CD14-positive monocyte (primary cell): ENCODE measurements around the gene AGPAT3. TPM values are rescaled to one million over a fixed set of nuclear protein-coding genes. Genes with fewer than 3 reads are reported as not detected.

Source experiments
- DNase-seq, 3 donors: peaks; one replicate each; pipeline ENCODE4 v3.0.0-alpha.2; 2011 to 2022
- H2AFZ ChIP-seq: 2 replicates; pipeline ENCODE4 v1.6.0; 2012; ENCODE audit warnings: mild to moderate bottlenecking, low read depth, low read length, inconsistent platforms; ENCODE audit not compliant: insufficient read depth, poor library complexity, severe bottlenecking
- H3K27ac ChIP-seq, 2 donors: 1 replicate in 1 of 2; 2 replicates in 1 of 2; pipeline ENCODE4 v1.5.1; 2012 to 2013; ENCODE audit warnings: low read length in 2 of 2, control low read depth in 1 of 2, inconsistent platforms in 1 of 2, low read depth in 1 of 2, mild to moderate bottlenecking in 1 of 2
- H3K27me3 ChIP-seq, 2 donors: one replicate each; pipeline versions ENCODE4 v1.6.0 to v1.6.1; 2011 to 2013; ENCODE audit warnings: low read length in 2 of 2; ENCODE audit not compliant: control insufficient read depth in 2 of 2, insufficient read depth in 2 of 2
- H3K36me3 ChIP-seq, 2 donors: replicated peaks in 1 of 2; 1 replicate in 1 of 2; 2 replicates in 1 of 2; pipeline versions ENCODE4 v1.5.1 to v1.6.1; 2012 to 2013; ENCODE audit warnings: low read length in 2 of 2, control low read depth in 1 of 2, inconsistent platforms in 1 of 2, mild to moderate bottlenecking in 1 of 2; ENCODE audit not compliant: insufficient read depth in 2 of 2, control insufficient read depth in 1 of 2
- H3K4me1 ChIP-seq, 2 donors: 1 replicate in 1 of 2; 2 replicates in 1 of 2; pipeline versions ENCODE4 v1.5.1 to v1.6.1; 2012 to 2013; ENCODE audit warnings: low read length in 2 of 2, control low read depth in 1 of 2, inconsistent platforms in 1 of 2, mild to moderate bottlenecking in 1 of 2, moderate library complexity in 1 of 2; ENCODE audit not compliant: insufficient read depth in 2 of 2, control insufficient read depth in 1 of 2
- H3K4me2 ChIP-seq: replicated peaks from 2 replicates; pipeline ENCODE3; 2012; ENCODE audit warnings: low read length, moderate library complexity, mild to moderate bottlenecking; ENCODE audit not compliant: poor library complexity, severe bottlenecking; ENCODE audit errors: extremely low read depth
- H3K4me3 ChIP-seq, 3 experiments: fragments of 200-600 bp in 1 of 3; sonication (generic) in 1 of 3; replicated peaks in 1 of 3; 1 replicate in 2 of 3; 2 replicates in 1 of 3; pipeline ENCODE4 v1.5.1; 2011 to 2013; ENCODE audit warnings: low read length in 3 of 3, mild to moderate bottlenecking in 3 of 3, control low read depth in 2 of 3, low read depth in 2 of 3, inconsistent platforms in 1 of 3, moderate library complexity in 1 of 3
- H3K79me2 ChIP-seq: 2 replicates; pipeline ENCODE4 v1.6.0; 2012; ENCODE audit warnings: mild to moderate bottlenecking, control low read depth, inconsistent platforms, low read length, moderate library complexity; ENCODE audit not compliant: insufficient read depth
- H3K9ac ChIP-seq: 2 replicates; pipeline ENCODE4 v1.6.0; 2017; ENCODE audit warnings: low read length, mild to moderate bottlenecking; ENCODE audit not compliant: insufficient read depth, poor library complexity, severe bottlenecking
- H3K9me3 ChIP-seq, 2 donors: replicated peaks in 1 of 2; 1 replicate in 1 of 2; 2 replicates in 1 of 2; pipeline versions ENCODE4 v1.5.1 to v1.6.1; 2012 to 2013; ENCODE audit warnings: low read length in 2 of 2, control low read depth in 1 of 2; ENCODE audit not compliant: control insufficient read depth in 1 of 2, insufficient read depth in 1 of 2
- H4K20me1 ChIP-seq: 2 replicates; pipeline ENCODE4 v1.6.0; 2012; ENCODE audit warnings: mild to moderate bottlenecking, low read length, control low read depth, moderate library complexity; ENCODE audit not compliant: insufficient read depth
- H3K27ac Mint-ChIP-seq, 7 donors: one replicate each; pipeline ENCODE4 v1.8.0; 2020; ENCODE audit warnings: mild to moderate bottlenecking in 7 of 7, mixed read lengths in 7 of 7, moderate library complexity in 6 of 7, inconsistent platforms in 2 of 7
- H3K27me3 Mint-ChIP-seq, 3 donors: one replicate each; pipeline ENCODE4 v1.8.0; 2021 to 2022; ENCODE audit warnings: low read depth in 3 of 3, mild to moderate bottlenecking in 3 of 3, mixed read lengths in 3 of 3, moderate library complexity in 3 of 3, inconsistent platforms in 1 of 3
- H3K36me3 Mint-ChIP-seq, 2 donors: one replicate each; pipeline ENCODE4 v1.8.0; 2020; ENCODE audit warnings: mixed read lengths in 2 of 2, inconsistent platforms in 1 of 2, mild to moderate bottlenecking in 1 of 2
- H3K4me1 Mint-ChIP-seq: one replicate; pipeline ENCODE4 v1.8.0; 2020; ENCODE audit warnings: mild to moderate bottlenecking, mixed read lengths
- H3K4me3 Mint-ChIP-seq, 2 donors: one replicate each; pipeline ENCODE4 v1.8.0; 2020; ENCODE audit warnings: mild to moderate bottlenecking in 2 of 2, mixed read lengths in 2 of 2, moderate library complexity in 1 of 2
- H3K9me3 Mint-ChIP-seq, 7 donors: one replicate each; pipeline ENCODE4 v1.8.0; 2020 to 2022; ENCODE audit warnings: mixed read lengths in 7 of 7, mild to moderate bottlenecking in 6 of 7, moderate library complexity in 6 of 7, inconsistent platforms in 2 of 7
- CTCF ChIP-seq: fragments of 200-600 bp; IDR thresholded peaks from one replicate; pipeline ENCODE4 v1.8.0; 2022; ENCODE audit warnings: antibody characterized with exemption, mild to moderate bottlenecking
- WGBS: methylation state at CpG from one replicate; pipeline ENCODE4 v1.1.5; 2013; ENCODE audit warnings: missing lambda C conversion rate; ENCODE audit not compliant: insufficient coverage; 5-methylcytosine and 5-hydroxymethylcytosine counted together
- intact Hi-C, 2 donors: fragments of 100-400 bp; cut with micrococcal nuclease; formaldehyde crosslinking; loops; one replicate each; pipeline versions ENCODE4 v1.15.0 to v1.15.1; 2023
- polyA plus RNA-seq, 3 donors: library from polyadenylated mRNA; depleted of rRNA in 1 of 3; unstranded in 2 of 3; stranded (reverse) in 1 of 3; fragments of 300-500 nt in 2 of 3; fragments of >200 nt in 1 of 3; fragmentation: Illumina TruSeq in 2 of 3; gene quantifications; 1 replicate in 2 of 3; 2 replicates in 1 of 3; pipeline ENCODE4 v1.2.3, GENCODE V29; 2012 to 2021

The AGPAT3 gene
- polyA plus RNA-seq, 3 donors, result 24.9 to 49.3 (median 26.2) TPM

- Histone ChIP-seq H3K36me3 (peaks cover 34 to 68% of the 10 kb centered on the region in 2 donors), H3K4me3 (no peak overlapping the region), H3K9ac (no peak overlapping the region), H2AFZ (no peak overlapping the region), H3K4me1 (peaks cover 14 to 15% of the 10 kb centered on the region in 2 donors), H3K79me2 (peaks cover 99% of the 10 kb centered on the region), H4K20me1 (peaks cover 100% of the 10 kb centered on the region), H3K27me3 (no peaks in the 10 kb centered on the region), H3K27ac (no peak overlapping the region), H3K4me2 (no peak overlapping the region), H3K9me3 (no peaks in the 10 kb centered on the region)
- peaks cover 0 to 1% (median 0%) of the 10 kb centered on the region in 7 donors for H3K9me3 Mint-ChIP-seq
- H3K27me3 Mint-ChIP-seq, result peaks cover 0 to 5% (median 0%) of the 10 kb centered on the region in 3 donors
- TF ChIP-seq CTCF, result no peak
- intact Hi-C loops, result no loop called here
- no peak for DNase-seq
- peaks cover 36% of the 10 kb centered on the region for H3K4me1 Mint-ChIP-seq
- 90% methylated on average over 11 of the region's 14 CpGs for WGBS
- no peak overlapping the region for H3K4me3 Mint-ChIP-seq
- peaks cover 35 to 66% of the 10 kb centered on the region in 2 donors for H3K36me3 Mint-ChIP-seq
- no peak overlapping the region for H3K27ac Mint-ChIP-seq
Observed at GRCh38 chr21:43880111-43880985, 15.3 kb downstream of the AGPAT3 start.

GRCh38 chr21:43881283-43881682, 16.3 kb downstream of the AGPAT3 start:
- intact Hi-C loops, result no loop called here
- WGBS, result 75% methylated on average over 2 of the region's 6 CpGs
- no peak overlapping the region for H3K9ac ChIP-seq
- peaks cover 100% of the 10 kb centered on the region for H4K20me1 ChIP-seq
- no peak for TF ChIP-seq CTCF
- DNase-seq, result no peak
- no peaks in the 10 kb centered on the region for H3K9me3 ChIP-seq
- H2AFZ ChIP-seq, result no peak overlapping the region
- no peak overlapping the region for H3K4me3 ChIP-seq
- Mint-ChIP-seq H3K27ac (peak overlapping the region in 1 of 7 donors; percentile 35), H3K36me3 (peaks cover 36 to 63% of the 10 kb centered on the region in 2 donors), H3K9me3 (peaks cover 0 to 2% (median 0%) of the 10 kb centered on the region in 7 donors), H3K4me3 (no peak overlapping the region), H3K27me3 (peaks cover 0 to 3% (median 0%) of the 10 kb centered on the region in 3 donors), H3K4me1 (peaks cover 36% of the 10 kb centered on the region)
- H3K27ac ChIP-seq, result no peak overlapping the region
- no peak overlapping the region for H3K4me2 ChIP-seq
- H3K27me3 ChIP-seq, result no peaks in the 10 kb centered on the region
- H3K4me1 ChIP-seq, result peaks cover 14 to 15% of the 10 kb centered on the region in 2 donors
- H3K36me3 ChIP-seq, result peaks cover 34 to 63% of the 10 kb centered on the region in 2 donors
- H3K79me2 ChIP-seq, result peaks cover 99% of the 10 kb centered on the region
